ENCODE data around the gene SV2B. TPM values are rescaled to one million over a fixed set of nuclear protein-coding genes. Genes with fewer than 3 reads are reported as not detected.

Gene SV2B
- total RNA-seq, 6 donors from 2014 or later: 0.40 to 1.4 (median 0.62) TPM; not detected in 2

GRCh38 chr15:91192690-91193377 lies 92.8 kb downstream of the SV2B start:
- no peak for TF ChIP-seq CTCF (IDR thresholded peaks at IDR 0.05)
- TF ChIP-seq POLR2AphosphoS5 (IDR thresholded peaks at IDR 0.05): no peak
- TF ChIP-seq EP300 (IDR thresholded peaks at IDR 0.05): no peak
- no peak overlapping the region for H3K4me3 ChIP-seq
- 86% methylated on average over 11 of the region's 11 CpGs for WGBS, 2 donors
- no peaks in the 10 kb centered on the region for H3K9me3 ChIP-seq
- no peaks in the 10 kb centered on the region for H3K4me1 ChIP-seq
- ATAC-seq (ENCODE audit: low FRiP score in 2 of 2) (no peak), DNase-seq (no peak)
- H3K27ac ChIP-seq: no peak overlapping the region
- H3K36me3 ChIP-seq: no peaks in the 10 kb centered on the region
- no peaks in the 10 kb centered on the region for H3K27me3 ChIP-seq

GRCh38 chr15:91193378-91193720 lies 93.3 kb downstream of the SV2B start:
- WGBS, 2 donors: 52 to 58% methylated on average over 2 of the region's 2 CpGs
- no peaks in the 10 kb centered on the region for H3K9me3 ChIP-seq
- ATAC-seq (ENCODE audit: low FRiP score in 2 of 2) (no peak), DNase-seq (no peak)
- H3K4me3 ChIP-seq: no peak overlapping the region
- no peaks in the 10 kb centered on the region for H3K27me3 ChIP-seq
- H3K4me1 ChIP-seq: no peaks in the 10 kb centered on the region
- H3K27ac ChIP-seq: no peak overlapping the region
- H3K36me3 ChIP-seq: no peaks in the 10 kb centered on the region
- TF ChIP-seq EP300 (IDR thresholded peaks at IDR 0.05) (no peak), CTCF (IDR thresholded peaks at IDR 0.05) (no peak), POLR2AphosphoS5 (IDR thresholded peaks at IDR 0.05) (no peak), POLR2A (IDR thresholded peaks at IDR 0.05) (no peak)

- no peak for TF ChIP-seq POLR2A (IDR thresholded peaks at IDR 0.05)
- no peak for TF ChIP-seq EP300 (IDR thresholded peaks at IDR 0.05)
- TF ChIP-seq POLR2AphosphoS5 (IDR thresholded peaks at IDR 0.05): no peak
- no peak for TF ChIP-seq CTCF (IDR thresholded peaks at IDR 0.05)
- 89 to 94% methylated on average over 4 of the region's 4 CpGs for WGBS, 2 donors
- DNase-seq (no peak), ATAC-seq (ENCODE audit: low FRiP score in 2 of 2) (no peak)
- H3K4me1 ChIP-seq: no peaks in the 10 kb centered on the region
- no peak overlapping the region for H3K4me3 ChIP-seq
- no peaks in the 10 kb centered on the region for H3K27me3 ChIP-seq
- no peak overlapping the region for H3K27ac ChIP-seq
- H3K9me3 ChIP-seq: no peaks in the 10 kb centered on the region
- no peaks in the 10 kb centered on the region for H3K36me3 ChIP-seq
Measured at GRCh38 chr15:91196127-91196526, 96.1 kb downstream of the SV2B start.

- ATAC-seq (ENCODE audit: low FRiP score in 2 of 2) (no peak), DNase-seq (no peak)
- Histone ChIP-seq H3K27ac (no peak overlapping the region), H3K36me3 (no peaks in the 10 kb centered on the region), H3K4me3 (no peak overlapping the region), H3K27me3 (no peaks in the 10 kb centered on the region), H3K4me1 (no peaks in the 10 kb centered on the region), H3K9me3 (no peaks in the 10 kb centered on the region)
- 74% methylated on average over 4 to 5 of the region's 5 CpGs for WGBS, 2 donors
- TF ChIP-seq CTCF (IDR thresholded peaks at IDR 0.05) (no peak), POLR2A (IDR thresholded peaks at IDR 0.05) (no peak), EP300 (IDR thresholded peaks at IDR 0.05) (no peak), POLR2AphosphoS5 (IDR thresholded peaks at IDR 0.05) (no peak)
Measured at GRCh38 chr15:91196768-91197167, 96.7 kb downstream of the SV2B start.

GRCh38 chr15:91199511-91199910 lies 99.5 kb downstream of the SV2B start:
- Histone ChIP-seq H3K4me1 (no peaks in the 10 kb centered on the region), H3K36me3 (no peaks in the 10 kb centered on the region), H3K4me3 (no peak overlapping the region), H3K27ac (no peak overlapping the region), H3K9me3 (no peaks in the 10 kb centered on the region), H3K27me3 (no peaks in the 10 kb centered on the region)
- WGBS, 2 donors: 88 to 92% methylated on average over 7 of the region's 7 CpGs
- DNase-seq: no peak
- no peak for ATAC-seq (ENCODE audit: low FRiP score in 2 of 2)
- TF ChIP-seq POLR2A (IDR thresholded peaks at IDR 0.05): no peak
- TF ChIP-seq POLR2AphosphoS5 (IDR thresholded peaks at IDR 0.05): no peak
- TF ChIP-seq CTCF (IDR thresholded peaks at IDR 0.05): no peak
- no peak for TF ChIP-seq EP300 (IDR thresholded peaks at IDR 0.05)

Data from upper lobe of left lung (tissue), 6 donors.